ENCODE data around the gene EPS15.

DNA sequence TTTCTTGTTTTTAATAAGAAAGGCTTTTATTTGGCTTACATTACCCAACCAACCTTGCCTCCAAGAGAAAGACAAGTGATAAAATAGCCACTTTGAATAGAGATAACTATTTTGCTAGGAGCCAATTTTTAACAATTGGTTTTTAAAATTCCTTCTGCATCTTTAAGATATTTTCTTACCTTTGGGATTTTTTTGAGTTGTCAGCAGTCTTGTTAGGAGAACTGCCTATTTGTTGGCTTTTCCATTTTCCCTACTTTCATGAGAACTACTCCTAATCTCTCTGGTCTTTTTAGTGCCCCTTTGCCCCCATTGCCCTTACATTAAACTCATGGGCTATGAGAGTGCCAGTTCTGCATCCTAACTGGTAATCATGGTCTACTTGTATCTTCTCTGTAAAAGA, 38.1 kb upstream of the EPS15 start:
- TF ChIP-seq, protein P1, sequence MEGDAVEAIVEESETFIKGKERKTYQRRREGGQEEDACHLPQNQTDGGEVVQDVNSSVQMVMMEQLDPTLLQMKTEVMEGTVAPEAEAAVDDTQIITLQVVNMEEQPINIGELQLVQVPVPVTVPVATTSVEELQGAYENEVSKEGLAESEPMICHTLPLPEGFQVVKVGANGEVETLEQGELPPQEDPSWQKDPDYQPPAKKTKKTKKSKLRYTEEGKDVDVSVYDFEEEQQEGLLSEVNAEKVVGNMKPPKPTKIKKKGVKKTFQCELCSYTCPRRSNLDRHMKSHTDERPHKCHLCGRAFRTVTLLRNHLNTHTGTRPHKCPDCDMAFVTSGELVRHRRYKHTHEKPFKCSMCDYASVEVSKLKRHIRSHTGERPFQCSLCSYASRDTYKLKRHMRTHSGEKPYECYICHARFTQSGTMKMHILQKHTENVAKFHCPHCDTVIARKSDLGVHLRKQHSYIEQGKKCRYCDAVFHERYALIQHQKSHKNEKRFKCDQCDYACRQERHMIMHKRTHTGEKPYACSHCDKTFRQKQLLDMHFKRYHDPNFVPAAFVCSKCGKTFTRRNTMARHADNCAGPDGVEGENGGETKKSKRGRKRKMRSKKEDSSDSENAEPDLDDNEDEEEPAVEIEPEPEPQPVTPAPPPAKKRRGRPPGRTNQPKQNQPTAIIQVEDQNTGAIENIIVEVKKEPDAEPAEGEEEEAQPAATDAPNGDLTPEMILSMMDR (IDR thresholded peaks at IDR 0.05) = no peak
- no peak for TF ChIP-seq EZH2 (IDR thresholded peaks at IDR 0.05; ENCODE audit: borderline replicate concordance, insufficient read depth, low read depth, low read length, poor library complexity, severe bottlenecking)

All from B cell (primary cell).